ENCODE measurements around the gene CCL8.

CCL8 gene

DNA sequence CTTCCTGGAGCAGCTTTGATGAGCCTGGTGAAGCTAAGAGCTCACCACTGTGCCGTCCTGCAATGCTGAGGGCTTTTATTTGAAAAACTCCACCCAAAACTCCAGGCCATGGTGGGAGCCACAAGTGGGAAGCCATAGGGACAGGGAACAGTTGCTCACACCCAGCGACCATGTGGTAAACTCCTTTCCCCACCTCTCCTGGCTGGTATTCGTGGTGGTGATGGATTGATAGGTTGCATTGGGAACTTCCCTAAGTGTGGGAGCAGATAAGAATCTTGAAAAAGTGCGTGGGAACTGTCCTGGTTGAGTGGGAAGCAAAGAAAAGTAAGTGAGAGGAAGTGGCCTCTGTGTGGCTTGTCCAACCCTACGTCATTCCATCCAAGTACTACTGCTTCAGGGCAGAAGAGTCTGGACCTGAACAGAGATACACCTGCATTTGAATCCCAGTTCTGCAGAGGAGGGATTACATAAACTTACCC is 44.0 kb downstream of the CCL8 start, which contains the start of gene CCL1 (continued):
- TF ChIP-seq, protein P1, sequence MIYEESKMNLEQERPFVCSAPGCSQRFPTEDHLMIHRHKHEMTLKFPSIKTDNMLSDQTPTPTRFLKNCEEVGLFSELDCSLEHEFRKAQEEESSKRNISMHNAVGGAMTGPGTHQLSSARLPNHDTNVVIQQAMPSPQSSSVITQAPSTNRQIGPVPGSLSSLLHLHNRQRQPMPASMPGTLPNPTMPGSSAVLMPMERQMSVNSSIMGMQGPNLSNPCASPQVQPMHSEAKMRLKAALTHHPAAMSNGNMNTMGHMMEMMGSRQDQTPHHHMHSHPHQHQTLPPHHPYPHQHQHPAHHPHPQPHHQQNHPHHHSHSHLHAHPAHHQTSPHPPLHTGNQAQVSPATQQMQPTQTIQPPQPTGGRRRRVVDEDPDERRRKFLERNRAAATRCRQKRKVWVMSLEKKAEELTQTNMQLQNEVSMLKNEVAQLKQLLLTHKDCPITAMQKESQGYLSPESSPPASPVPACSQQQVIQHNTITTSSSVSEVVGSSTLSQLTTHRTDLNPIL (CRISPR knock-in tag; IDR thresholded peaks at IDR 0.05; ENCODE audit: low read depth), result no peak

DNA sequence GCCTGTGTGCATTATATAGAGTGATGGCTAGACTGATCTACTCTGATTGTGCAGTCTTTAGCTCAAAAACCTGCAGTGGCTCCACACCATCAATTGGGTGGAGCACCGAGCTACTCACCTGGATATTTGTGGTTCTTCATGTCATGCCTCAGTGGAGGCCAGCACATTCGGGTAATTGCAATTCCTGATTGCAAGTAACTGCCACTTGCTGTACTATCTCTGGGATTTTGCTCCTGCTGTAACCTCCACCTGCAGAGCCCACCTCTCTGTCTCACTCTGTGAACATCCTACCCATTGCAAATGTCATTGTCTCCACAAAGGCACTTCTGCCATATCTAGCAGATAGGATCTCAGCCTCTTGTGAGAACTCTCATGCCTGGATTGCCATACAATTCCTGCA is 45.5 kb downstream of the CCL8 start:
- TF ChIP-seq TOX (CRISPR knock-in tag; IDR thresholded peaks at IDR 0.05; ENCODE audit: borderline replicate concordance), result no peak
- TF ChIP-seq PPARA (CRISPR knock-in tag; IDR thresholded peaks at IDR 0.05; ENCODE audit: borderline replicate concordance), result no peak
- TF ChIP-seq SNAI2 (CRISPR knock-in tag; IDR thresholded peaks at IDR 0.05), result no peak
- no peak for TF ChIP-seq ISL1 (CRISPR knock-in tag; IDR thresholded peaks at IDR 0.05)
- no peak for TF ChIP-seq GLIS3 (CRISPR knock-in tag; IDR thresholded peaks at IDR 0.05)
- TF ChIP-seq CSDC2 (CRISPR knock-in tag; IDR thresholded peaks at IDR 0.05), result no peak
- no peak for TF ChIP-seq BACH2 (CRISPR knock-in tag; IDR thresholded peaks at IDR 0.05; ENCODE audit: borderline replicate concordance)
- TF ChIP-seq, protein P2, sequence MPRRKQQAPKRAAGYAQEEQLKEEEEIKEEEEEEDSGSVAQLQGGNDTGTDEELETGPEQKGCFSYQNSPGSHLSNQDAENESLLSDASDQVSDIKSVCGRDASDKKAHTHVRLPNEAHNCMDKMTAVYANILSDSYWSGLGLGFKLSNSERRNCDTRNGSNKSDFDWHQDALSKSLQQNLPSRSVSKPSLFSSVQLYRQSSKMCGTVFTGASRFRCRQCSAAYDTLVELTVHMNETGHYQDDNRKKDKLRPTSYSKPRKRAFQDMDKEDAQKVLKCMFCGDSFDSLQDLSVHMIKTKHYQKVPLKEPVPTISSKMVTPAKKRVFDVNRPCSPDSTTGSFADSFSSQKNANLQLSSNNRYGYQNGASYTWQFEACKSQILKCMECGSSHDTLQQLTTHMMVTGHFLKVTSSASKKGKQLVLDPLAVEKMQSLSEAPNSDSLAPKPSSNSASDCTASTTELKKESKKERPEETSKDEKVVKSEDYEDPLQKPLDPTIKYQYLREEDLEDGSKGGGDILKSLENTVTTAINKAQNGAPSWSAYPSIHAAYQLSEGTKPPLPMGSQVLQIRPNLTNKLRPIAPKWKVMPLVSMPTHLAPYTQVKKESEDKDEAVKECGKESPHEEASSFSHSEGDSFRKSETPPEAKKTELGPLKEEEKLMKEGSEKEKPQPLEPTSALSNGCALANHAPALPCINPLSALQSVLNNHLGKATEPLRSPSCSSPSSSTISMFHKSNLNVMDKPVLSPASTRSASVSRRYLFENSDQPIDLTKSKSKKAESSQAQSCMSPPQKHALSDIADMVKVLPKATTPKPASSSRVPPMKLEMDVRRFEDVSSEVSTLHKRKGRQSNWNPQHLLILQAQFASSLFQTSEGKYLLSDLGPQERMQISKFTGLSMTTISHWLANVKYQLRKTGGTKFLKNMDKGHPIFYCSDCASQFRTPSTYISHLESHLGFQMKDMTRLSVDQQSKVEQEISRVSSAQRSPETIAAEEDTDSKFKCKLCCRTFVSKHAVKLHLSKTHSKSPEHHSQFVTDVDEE (CRISPR knock-in tag; IDR thresholded peaks at IDR 0.05), result no peak
- no peak for TF ChIP-seq ZC3H10 (CRISPR knock-in tag; IDR thresholded peaks at IDR 0.05)
- TF ChIP-seq ZNF8 (CRISPR knock-in tag; IDR thresholded peaks at IDR 0.05), result no peak
- TF ChIP-seq RARB (CRISPR knock-in tag; IDR thresholded peaks at IDR 0.05), result no peak
- TF ChIP-seq ZNF70 (CRISPR knock-in tag; IDR thresholded peaks at IDR 0.05), result no peak
- TF ChIP-seq, protein P3, sequence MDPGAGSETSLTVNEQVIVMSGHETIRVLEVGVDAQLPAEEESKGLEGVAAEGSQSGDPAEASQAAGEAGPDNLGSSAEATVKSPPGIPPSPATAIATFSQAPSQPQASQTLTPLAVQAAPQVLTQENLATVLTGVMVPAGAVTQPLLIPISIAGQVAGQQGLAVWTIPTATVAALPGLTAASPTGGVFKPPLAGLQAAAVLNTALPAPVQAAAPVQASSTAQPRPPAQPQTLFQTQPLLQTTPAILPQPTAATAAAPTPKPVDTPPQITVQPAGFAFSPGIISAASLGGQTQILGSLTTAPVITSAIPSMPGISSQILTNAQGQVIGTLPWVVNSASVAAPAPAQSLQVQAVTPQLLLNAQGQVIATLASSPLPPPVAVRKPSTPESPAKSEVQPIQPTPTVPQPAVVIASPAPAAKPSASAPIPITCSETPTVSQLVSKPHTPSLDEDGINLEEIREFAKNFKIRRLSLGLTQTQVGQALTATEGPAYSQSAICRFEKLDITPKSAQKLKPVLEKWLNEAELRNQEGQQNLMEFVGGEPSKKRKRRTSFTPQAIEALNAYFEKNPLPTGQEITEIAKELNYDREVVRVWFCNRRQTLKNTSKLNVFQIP (CRISPR knock-in tag; IDR thresholded peaks at IDR 0.05; ENCODE audit: borderline replicate concordance, low read depth), result no peak
- ATAC-seq, result no peak

DNA sequence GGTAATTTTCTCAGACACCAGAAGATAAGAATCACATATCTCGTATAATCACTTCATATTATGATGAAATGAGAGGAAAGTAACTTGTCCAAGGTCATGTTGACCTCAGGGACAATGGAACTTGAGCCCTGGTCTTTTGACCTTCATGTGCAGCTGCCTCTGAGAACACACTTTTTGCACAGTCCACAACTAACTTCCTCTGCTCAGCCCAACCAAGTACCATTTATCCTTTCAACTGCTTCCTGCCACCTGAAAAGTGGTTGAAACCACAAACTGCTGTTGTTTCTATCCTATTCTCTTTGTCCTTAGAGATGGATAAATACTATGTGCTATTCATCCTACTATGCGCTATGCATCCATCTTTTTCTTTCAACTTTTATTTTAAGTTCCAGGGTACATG is 46.1 kb downstream of the CCL8 start:
- no peak for ATAC-seq
- no peak for TF ChIP-seq TOX (CRISPR knock-in tag; IDR thresholded peaks at IDR 0.05; ENCODE audit: borderline replicate concordance)

DNA sequence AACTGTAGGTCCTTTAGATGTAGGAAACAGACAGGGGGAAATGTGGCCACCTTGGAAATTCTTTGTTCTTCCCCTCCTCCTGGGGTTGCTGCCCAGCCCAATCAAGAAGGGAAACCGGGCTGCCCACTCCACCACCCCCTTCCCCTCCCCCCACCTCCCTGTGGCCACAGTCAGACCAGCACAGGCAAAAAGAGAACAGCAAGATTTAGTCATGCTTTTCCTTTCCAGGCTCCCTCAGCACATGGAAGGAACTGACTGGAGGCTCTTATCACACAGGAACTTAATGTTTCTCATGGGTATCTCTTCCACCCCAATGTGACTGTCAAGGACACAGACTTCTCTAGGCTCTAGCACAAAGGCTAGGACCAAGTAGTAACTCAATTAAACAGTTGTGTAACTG is 46.8 kb downstream of the CCL8 start:
- no peak for ATAC-seq
- TF ChIP-seq RARB (CRISPR knock-in tag; IDR thresholded peaks at IDR 0.05) (no peak), ZFP3 (CRISPR knock-in tag; IDR thresholded peaks at IDR 0.05) (no peak), GLIS3 (CRISPR knock-in tag; IDR thresholded peaks at IDR 0.05) (no peak), ZNF565 (CRISPR knock-in tag; conservative IDR thresholded peaks at IDR 0.05; ENCODE audit: low read depth) (no peak), ESRRG (CRISPR knock-in tag; IDR thresholded peaks at IDR 0.05) (no peak), TOX (CRISPR knock-in tag; IDR thresholded peaks at IDR 0.05; ENCODE audit: borderline replicate concordance) (no peak), OSR1 (CRISPR knock-in tag; IDR thresholded peaks at IDR 0.05) (no peak)
- TF ChIP-seq, protein P4, sequence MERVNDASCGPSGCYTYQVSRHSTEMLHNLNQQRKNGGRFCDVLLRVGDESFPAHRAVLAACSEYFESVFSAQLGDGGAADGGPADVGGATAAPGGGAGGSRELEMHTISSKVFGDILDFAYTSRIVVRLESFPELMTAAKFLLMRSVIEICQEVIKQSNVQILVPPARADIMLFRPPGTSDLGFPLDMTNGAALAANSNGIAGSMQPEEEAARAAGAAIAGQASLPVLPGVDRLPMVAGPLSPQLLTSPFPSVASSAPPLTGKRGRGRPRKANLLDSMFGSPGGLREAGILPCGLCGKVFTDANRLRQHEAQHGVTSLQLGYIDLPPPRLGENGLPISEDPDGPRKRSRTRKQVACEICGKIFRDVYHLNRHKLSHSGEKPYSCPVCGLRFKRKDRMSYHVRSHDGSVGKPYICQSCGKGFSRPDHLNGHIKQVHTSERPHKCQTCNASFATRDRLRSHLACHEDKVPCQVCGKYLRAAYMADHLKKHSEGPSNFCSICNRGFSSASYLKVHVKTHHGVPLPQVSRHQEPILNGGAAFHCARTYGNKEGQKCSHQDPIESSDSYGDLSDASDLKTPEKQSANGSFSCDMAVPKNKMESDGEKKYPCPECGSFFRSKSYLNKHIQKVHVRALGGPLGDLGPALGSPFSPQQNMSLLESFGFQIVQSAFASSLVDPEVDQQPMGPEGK (CRISPR knock-in tag; IDR thresholded peaks at IDR 0.05; ENCODE audit: borderline replicate concordance), result no peak
- TF ChIP-seq, protein P1 (CRISPR knock-in tag; IDR thresholded peaks at IDR 0.05; ENCODE audit: low read depth), result no peak
